Keratinocyte (primary cell): Measurements from ENCODE around the gene GPX4. TPM values are rescaled to one million over a fixed set of nuclear protein-coding genes. Genes with fewer than 3 reads are reported as not detected.

Source experiments
- DNase-seq: peaks from one replicate; pipeline ENCODE4 v3.0.0-alpha.2; 2011; ENCODE audit warnings: low read depth, missing footprints, low spot score
- FAIRE-seq: peaks from 2 replicates; lab custom pipeline; 2011; peaks lifted over from hg19 to GRCh38; lab: Jason Lieb, UNC
- H2AFZ ChIP-seq: 2 replicates; pipeline ENCODE4 v1.6.0; 2012; ENCODE audit warnings: low read length, control low read depth, inconsistent platforms; ENCODE audit not compliant: control insufficient read depth
- H3K27ac ChIP-seq: 2 replicates; pipeline ENCODE4 v1.5.1; 2011; ENCODE audit warnings: low read length; ENCODE audit not compliant: control insufficient read depth, insufficient read depth
- H3K27me3 ChIP-seq: 3 replicates; pipeline ENCODE4 v1.6.0; 2011; ENCODE audit warnings: low read length; ENCODE audit not compliant: control insufficient read depth, insufficient read depth; ENCODE audit errors: extremely low read depth
- H3K36me3 ChIP-seq, 2 experiments: 2 replicates in 1 of 2; 3 replicates in 1 of 2; pipeline ENCODE4 v1.5.1; 2011; ENCODE audit warnings: low read length in 2 of 2, mild to moderate bottlenecking in 1 of 2; ENCODE audit not compliant: control insufficient read depth in 2 of 2, insufficient read depth in 2 of 2; ENCODE audit errors: extremely low read depth in 1 of 2
- H3K4me1 ChIP-seq: 3 replicates; pipeline ENCODE4 v1.5.1; 2011; ENCODE audit warnings: low read length; ENCODE audit not compliant: control insufficient read depth, insufficient read depth; ENCODE audit errors: extremely low read depth
- H3K4me2 ChIP-seq: 3 replicates; pipeline ENCODE4 v1.6.0; 2011; ENCODE audit warnings: low read depth, low read length; ENCODE audit not compliant: control insufficient read depth, insufficient read depth; ENCODE audit errors: extremely low read depth
- H3K4me3 ChIP-seq, 3 experiments: fragments of 200-600 bp in 1 of 3; sonication (generic) in 1 of 3; 2 replicates in 2 of 3; 3 replicates in 1 of 3; pipeline ENCODE4 v1.5.1; 2011 to 2016; ENCODE audit warnings: low read length in 3 of 3, mild to moderate bottlenecking in 3 of 3, control low read depth in 2 of 3, inconsistent platforms in 1 of 3, low read depth in 1 of 3, mixed read lengths in 1 of 3, mixed run types in 1 of 3, moderate library complexity in 1 of 3; ENCODE audit not compliant: control insufficient read depth in 2 of 3, insufficient read depth in 2 of 3; ENCODE audit errors: extremely low read depth in 1 of 3
- H3K79me2 ChIP-seq: 2 replicates; pipeline ENCODE4 v1.6.0; 2012; ENCODE audit warnings: low read length; ENCODE audit not compliant: control insufficient read depth, insufficient read depth
- H3K9ac ChIP-seq: 3 replicates; pipeline ENCODE4 v1.6.0; 2011; ENCODE audit warnings: low read length; ENCODE audit not compliant: control insufficient read depth, insufficient read depth; ENCODE audit errors: extremely low read depth
- H3K9me1 ChIP-seq: 3 replicates; pipeline ENCODE4 v1.6.0; 2011; ENCODE audit warnings: low read length; ENCODE audit not compliant: control insufficient read depth, insufficient read depth; ENCODE audit errors: extremely low read depth
- H3K9me3 ChIP-seq: 2 replicates; pipeline ENCODE4 v1.5.1; 2012; ENCODE audit warnings: low read depth, low read length; ENCODE audit not compliant: control insufficient read depth
- H4K20me1 ChIP-seq: 3 replicates; pipeline ENCODE4 v1.6.0; 2011; ENCODE audit warnings: low read length; ENCODE audit not compliant: control insufficient read depth, insufficient read depth; ENCODE audit errors: extremely low read depth
- EZH2 ChIP-seq: IDR thresholded peaks from one replicate; pipeline ENCODE4 v1.6.1; 2012; ENCODE audit warnings: inconsistent platforms, mild to moderate bottlenecking, low read length, moderate library complexity
- dilution Hi-C: fragments of 300-500 bp; cut with MboI; formaldehyde crosslinking; loops from one replicate; pipeline ENCODE4 v1.7.0; 2020; ENCODE audit warnings: low sequenced_read_pairs; ENCODE audit not compliant: extremely low pct_ligation_motif_present
- polyA plus RNA-seq, 5 experiments: library from polyadenylated mRNA; depleted of rRNA in 3 of 5; stranded (reverse) in 3 of 5; stranded (forward) in 1 of 5; unstranded in 1 of 5; fragments of >200 nt; gene quantifications; 1 replicate in 1 of 5; 2 replicates in 3 of 5; 3 replicates in 1 of 5; pipeline versions ENCODE4 v1.2.1 to v1.2.3, GENCODE V29; 2011 to 2012; ENCODE audit warnings: missing spikeins in 2 of 5, low read depth in 1 of 5, low replicate concordance in 1 of 5
- TF ChIP-seq, protein P1 (sequence below), 3 experiments: IDR thresholded peaks in 1 of 3; conservative IDR thresholded peaks in 1 of 3; optimal IDR thresholded peaks in 1 of 3; 2 replicates in 2 of 3; 3 replicates in 1 of 3; pipeline versions ENCODE3 to v1.5.1; 2011; ENCODE audit warnings: low read length in 3 of 3, mild to moderate bottlenecking in 3 of 3, moderate library complexity in 2 of 3, control low read depth in 1 of 3, inconsistent platforms in 1 of 3; ENCODE audit not compliant: insufficient read depth in 2 of 3; ENCODE audit errors: extremely low read depth in 1 of 3

Gene GPX4
- polyA plus RNA-seq, 1 donor (not counting 4 experiments of a cell fraction or from before 2014, with no cell fraction given): 193 TPM

DNA sequence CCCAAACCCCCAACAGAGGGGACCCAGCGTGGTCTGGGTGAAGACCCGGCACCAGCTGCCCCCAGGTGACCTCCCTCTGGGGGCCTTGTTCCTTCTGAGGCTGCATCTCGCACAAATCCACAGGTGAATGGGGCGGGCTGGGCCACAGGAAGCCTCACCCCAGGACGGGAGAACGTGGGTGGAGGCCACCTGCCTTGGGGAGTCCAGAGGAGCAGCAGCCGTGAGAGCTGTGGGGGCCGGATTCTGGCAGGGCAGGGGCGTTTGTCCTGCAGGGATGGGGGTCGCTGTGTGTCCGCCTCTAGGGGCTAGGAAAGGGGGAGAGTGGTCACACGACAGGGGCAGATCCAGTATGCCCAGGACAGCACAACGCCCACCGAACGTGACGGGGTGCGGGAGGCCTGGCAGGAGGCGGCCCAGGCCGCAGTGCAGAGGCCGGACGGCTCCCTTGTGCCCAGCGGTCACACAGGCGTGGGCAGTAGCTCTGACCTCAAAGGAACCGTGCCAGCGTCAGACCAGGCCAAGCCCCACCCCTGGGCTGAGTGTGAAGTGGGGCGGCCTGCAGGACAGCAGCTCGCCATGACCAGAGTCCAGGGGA lies 15.3 kb upstream of the GPX4 start:
- H2AFZ ChIP-seq: no peak overlapping the region
- no peak overlapping the region for H3K4me2 ChIP-seq
- H3K27ac ChIP-seq: no peak overlapping the region
- TF ChIP-seq, protein P1, sequence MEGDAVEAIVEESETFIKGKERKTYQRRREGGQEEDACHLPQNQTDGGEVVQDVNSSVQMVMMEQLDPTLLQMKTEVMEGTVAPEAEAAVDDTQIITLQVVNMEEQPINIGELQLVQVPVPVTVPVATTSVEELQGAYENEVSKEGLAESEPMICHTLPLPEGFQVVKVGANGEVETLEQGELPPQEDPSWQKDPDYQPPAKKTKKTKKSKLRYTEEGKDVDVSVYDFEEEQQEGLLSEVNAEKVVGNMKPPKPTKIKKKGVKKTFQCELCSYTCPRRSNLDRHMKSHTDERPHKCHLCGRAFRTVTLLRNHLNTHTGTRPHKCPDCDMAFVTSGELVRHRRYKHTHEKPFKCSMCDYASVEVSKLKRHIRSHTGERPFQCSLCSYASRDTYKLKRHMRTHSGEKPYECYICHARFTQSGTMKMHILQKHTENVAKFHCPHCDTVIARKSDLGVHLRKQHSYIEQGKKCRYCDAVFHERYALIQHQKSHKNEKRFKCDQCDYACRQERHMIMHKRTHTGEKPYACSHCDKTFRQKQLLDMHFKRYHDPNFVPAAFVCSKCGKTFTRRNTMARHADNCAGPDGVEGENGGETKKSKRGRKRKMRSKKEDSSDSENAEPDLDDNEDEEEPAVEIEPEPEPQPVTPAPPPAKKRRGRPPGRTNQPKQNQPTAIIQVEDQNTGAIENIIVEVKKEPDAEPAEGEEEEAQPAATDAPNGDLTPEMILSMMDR (optimal IDR thresholded peaks at IDR 0.05 in 1 of 3, IDR thresholded peaks at IDR 0.05 in 1 of 3, conservative IDR thresholded peaks at IDR 0.05 in 1 of 3; ENCODE audit: extremely low read depth in 1 of 3, insufficient read depth in 2 of 3, low read length in 3 of 3): no peak
- TF ChIP-seq EZH2: no peak
- no peaks in the 10 kb centered on the region for H3K27me3 ChIP-seq
- no peak for DNase-seq
- FAIRE-seq: no peak
- H4K20me1 ChIP-seq: no peaks in the 10 kb centered on the region
- no peak overlapping the region for H3K9ac ChIP-seq
- dilution Hi-C loops: no loop called here
- H3K4me1 ChIP-seq: no peaks in the 10 kb centered on the region
- peaks cover 29 to 30% of the 10 kb centered on the region in 2 experiments for H3K36me3 ChIP-seq
- no peaks in the 10 kb centered on the region for H3K9me3 ChIP-seq
- no peak overlapping the region for H3K4me3 ChIP-seq
- H3K79me2 ChIP-seq: peaks cover 17% of the 10 kb centered on the region
- no peaks in the 10 kb centered on the region for H3K9me1 ChIP-seq

DNA sequence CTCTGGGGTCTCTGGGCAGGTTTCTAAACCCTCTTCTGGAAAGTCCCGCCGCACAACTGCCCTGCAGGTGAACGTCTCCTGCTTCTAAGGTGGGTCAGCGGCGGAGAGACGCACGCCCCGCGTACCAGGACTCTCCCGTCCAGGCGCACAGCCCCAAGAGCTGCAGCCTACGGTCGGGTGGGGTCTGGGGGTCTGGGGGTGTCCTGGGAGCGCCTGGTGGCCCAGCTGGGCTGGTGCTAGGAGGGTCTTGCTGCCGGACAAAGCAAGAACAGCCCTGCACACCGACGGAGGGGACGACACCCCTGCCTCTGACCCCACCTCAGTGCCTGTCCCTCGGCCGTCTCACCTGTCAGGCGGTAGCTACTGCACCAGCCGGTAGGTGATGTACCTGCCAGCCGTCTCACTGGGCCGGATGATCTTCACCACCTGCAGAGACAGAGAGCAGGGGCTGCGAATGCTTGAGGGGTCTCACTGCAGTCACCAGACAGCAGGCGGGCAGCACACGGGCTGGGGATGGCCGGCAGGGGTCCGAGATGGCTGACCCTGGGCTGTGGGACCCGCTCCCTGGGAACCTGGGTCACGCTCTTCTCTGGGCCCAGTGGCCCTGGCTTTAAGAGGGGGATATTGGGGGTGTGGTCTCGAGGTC lies 14.5 kb upstream of the GPX4 start:
- DNase-seq: no peak
- Histone ChIP-seq H3K27me3 (no peaks in the 10 kb centered on the region), H3K4me2 (no peak overlapping the region), H4K20me1 (no peaks in the 10 kb centered on the region), H3K4me1 (peaks cover 5% of the 10 kb centered on the region), H2AFZ (no peak overlapping the region), H3K36me3 (peaks cover 29 to 30% of the 10 kb centered on the region in 2 experiments), H3K9ac (no peak overlapping the region), H3K79me2 (peaks cover 24% of the 10 kb centered on the region), H3K9me1 (no peaks in the 10 kb centered on the region), H3K27ac (no peak overlapping the region), H3K4me3 (no peak overlapping the region), H3K9me3 (no peaks in the 10 kb centered on the region)
- TF ChIP-seq EZH2: no peak
- TF ChIP-seq, protein P1 (optimal IDR thresholded peaks at IDR 0.05 in 1 of 3, IDR thresholded peaks at IDR 0.05 in 1 of 3, conservative IDR thresholded peaks at IDR 0.05 in 1 of 3; ENCODE audit: extremely low read depth in 1 of 3, insufficient read depth in 2 of 3, low read length in 3 of 3): no peak
- FAIRE-seq: no peak
- dilution Hi-C loops: no loop called here
